GM12891 (cell line): ENCODE measurements around the gene CES5A.

Experiments
- PAX5 ChIP-seq: IDR thresholded peaks from 2 replicates; pipeline ENCODE4 v1.6.1; 2011; ENCODE audit warnings: low read length, moderate library complexity, mild to moderate bottlenecking; ENCODE audit not compliant: insufficient read depth, severe bottlenecking
- POLR2A ChIP-seq: IDR thresholded peaks from 2 replicates; pipeline ENCODE4 v1.6.1; 2011; ENCODE audit warnings: low read depth, low read length, control low read depth
- POLR2AphosphoS5 ChIP-seq: IDR thresholded peaks from 2 replicates; pipeline ENCODE4 v1.6.1; 2011; ENCODE audit warnings: low read depth, low read length, control low read depth
- POU2F2 ChIP-seq: IDR thresholded peaks from 2 replicates; pipeline ENCODE4 v1.6.1; 2011; ENCODE audit warnings: low read depth, mild to moderate bottlenecking, control low read depth, low read length, moderate library complexity
- SPI1 ChIP-seq: IDR thresholded peaks from 2 replicates; pipeline ENCODE4 v1.6.1; 2011; ENCODE audit warnings: low read depth, low read length, control low read depth
- TAF1 ChIP-seq: IDR thresholded peaks from 2 replicates; pipeline ENCODE4 v1.6.1; 2011; ENCODE audit warnings: low read depth, low read length, control low read depth

GRCh38 chr16:55812951-55813350 lies 62.2 kb downstream of the CES5A start:
- TF ChIP-seq POLR2A: no peak
- TF ChIP-seq SPI1: no peak
- no peak for TF ChIP-seq POLR2AphosphoS5
- TF ChIP-seq TAF1: no peak
- no peak for TF ChIP-seq POU2F2
- no peak for TF ChIP-seq PAX5
